ELR (cell line): ENCODE data around the gene MARCHF9.
A peak's percentile ranks its signal among the peaks of the same experiment; 100 is the strongest.

ENCODE experiments used
- DNase-seq: peaks from one replicate; pipeline ENCODE4 v3.0.0-alpha.2; 2015; ENCODE audit warnings: low read depth

The MARCHF9 gene

GRCh38 chr12:57737467-57738460, 17.1 kb upstream of the MARCHF9 start:
- DNase-seq: peak; percentile 51

GRCh38 chr12:57738661-57739237, 16.2 kb upstream of the MARCHF9 start, which contains the start of gene AGAP2:
Gene AGAP2, minus strand, starts transcription at chr12:57738742. Its CDS starts 496 bp downstream, at chr12:57738246.
- DNase-seq: no peak

GRCh38 chr12:57739387-57739786, 15.5 kb upstream of the MARCHF9 start:
- no peak for DNase-seq

GRCh38 chr12:57739914-57740538, 14.9 kb upstream of the MARCHF9 start:
- no peak for DNase-seq

- DNase-seq: no peak
These were observed 14.1 kb upstream of the MARCHF9 start for GRCh38 chr12:57740656-57741412.

- no peak for DNase-seq
These were observed 13.5 kb upstream of the MARCHF9 start for GRCh38 chr12:57741413-57741789.

- no peak for DNase-seq
These were observed 12.8 kb upstream of the MARCHF9 start for GRCh38 chr12:57741844-57742738.

- DNase-seq: no peak
These were observed 11.1 kb upstream of the MARCHF9 start for GRCh38 chr12:57743769-57744168.

GRCh38 chr12:57744194-57744776, 10.6 kb upstream of the MARCHF9 start:
- DNase-seq: no peak

GRCh38 chr12:57744777-57745484, 10.0 kb upstream of the MARCHF9 start, which contains the start of gene TSPAN31:
Gene TSPAN31, plus strand, starts transcription at chr12:57745039. Its CDS starts 116 bp downstream, at chr12:57745155.
- peak; percentile 98 for DNase-seq

GRCh38 chr12:57745485-57745881, 9.4 kb upstream of the MARCHF9 start:
- peak; percentile 27 for DNase-seq

- no peak for DNase-seq
These were observed 8.9 kb upstream of the MARCHF9 start for GRCh38 chr12:57746025-57746424.

- DNase-seq: no peak
These were observed 5.8 kb upstream of the MARCHF9 start for GRCh38 chr12:57749061-57749460.

GRCh38 chr12:57750561-57751431, 4.1 kb upstream of the MARCHF9 start:
- DNase-seq: no peak

GRCh38 chr12:57751432-57751787, 3.5 kb upstream of the MARCHF9 start:
- no peak for DNase-seq

GRCh38 chr12:57751788-57752667, 2.9 kb upstream of the MARCHF9 start, which contains the start of gene CDK4:
Gene CDK4, minus strand, starts transcription at chr12:57752310. Its CDS starts 593 bp downstream, at chr12:57751717.
- peak; percentile 100 for DNase-seq

GRCh38 chr12:57752668-57753000, 2.3 kb upstream of the MARCHF9 start:
- DNase-seq: no peak
